ENCODE data around the gene PHGDH. TPM values are rescaled to one million over a fixed set of nuclear protein-coding genes. Genes with fewer than 3 reads are reported as not detected.
A peak's percentile ranks its signal among the peaks of the same experiment; 100 is the strongest.
"Not testable (repeated sequence)": the region's sequence is repeated elsewhere in the genome, so short reads cannot be mapped to it uniquely, and the experiment has no call there.

Gene PHGDH
- total RNA-seq, 1 donor from 2014 or later: 62.8 TPM

GRCh38 chr1:119762953-119763352, 51.2 kb downstream of the PHGDH start:
- no peak for DNase-seq (ENCODE audit: low spot score)

GRCh38 chr1:119764220-119764619, 52.5 kb downstream of the PHGDH start:
- DNase-seq (ENCODE audit: low spot score): no peak

- DNase-seq (ENCODE audit: low spot score): peak; percentile 71
Measured at GRCh38 chr1:119766374-119766794, 54.6 kb downstream of the PHGDH start.

- no peak for DNase-seq (ENCODE audit: low spot score)
Measured at GRCh38 chr1:119767486-119767885, 55.8 kb downstream of the PHGDH start.

GRCh38 chr1:119768778-119769177, 57.0 kb downstream of the PHGDH start, which contains the start of gene HMGCS2:
Gene HMGCS2 (minus strand): TSS chr1:119768905. CDS start chr1:119768844, 61 bp downstream.
- no peak for DNase-seq (ENCODE audit: low spot score)

- DNase-seq (ENCODE audit: low spot score): no peak
Measured at GRCh38 chr1:119771016-119771415, 59.3 kb downstream of the PHGDH start.

GRCh38 chr1:119771770-119772169, 60.0 kb downstream of the PHGDH start:
- DNase-seq (ENCODE audit: low spot score): no peak

- DNase-seq (ENCODE audit: low spot score): no peak
Measured at GRCh38 chr1:119772298-119772697, 60.6 kb downstream of the PHGDH start.

- no peak for DNase-seq (ENCODE audit: low spot score)
Measured at GRCh38 chr1:119773711-119774241, 62.0 kb downstream of the PHGDH start.

GRCh38 chr1:119774746-119775490, 63.2 kb downstream of the PHGDH start:
- DNase-seq (ENCODE audit: low spot score): no peak

- no peak for DNase-seq (ENCODE audit: low spot score)
Measured at GRCh38 chr1:119778359-119778758, 66.6 kb downstream of the PHGDH start.

- DNase-seq (ENCODE audit: low spot score): no peak
Measured at GRCh38 chr1:119778886-119779560, 67.3 kb downstream of the PHGDH start.

- DNase-seq (ENCODE audit: low spot score): peak; percentile 65
Measured at GRCh38 chr1:119779869-119780356, 68.2 kb downstream of the PHGDH start.

- no peak for DNase-seq (ENCODE audit: low spot score)
Measured at GRCh38 chr1:119781434-119782210, 69.9 kb downstream of the PHGDH start.

GRCh38 chr1:119782631-119783325, 71.0 kb downstream of the PHGDH start:
- no peak for DNase-seq (ENCODE audit: low spot score)

- peak; percentile 50 for DNase-seq (ENCODE audit: low spot score)
Measured at GRCh38 chr1:119783354-119784185, 71.8 kb downstream of the PHGDH start.

GRCh38 chr1:119784191-119784781, 72.6 kb downstream of the PHGDH start:
- peak; percentile 37 for DNase-seq (ENCODE audit: low spot score)

- DNase-seq (ENCODE audit: low spot score): not testable (repeated sequence)
Measured at GRCh38 chr1:119786046-119786445, 74.3 kb downstream of the PHGDH start.

GRCh38 chr1:119786473-119787050, 74.8 kb downstream of the PHGDH start:
- not testable (repeated sequence) for DNase-seq (ENCODE audit: low spot score)

Data from umbilical cord (tissue), 2 donors.